C4-2B (cell line): ENCODE results near the gene HS3ST2.

Experiments used
- CTCF ChIP-seq: fragments of 450-650 bp; conservative IDR thresholded peaks from 2 replicates; pipeline ENCODE4 v1.5.1; 2017; ENCODE audit warnings: mild to moderate bottlenecking
- ZFX ChIP-seq: fragments of 450-650 bp; IDR thresholded peaks from 2 replicates; pipeline ENCODE4 v1.6.1; 2017

- no peak for TF ChIP-seq CTCF
- no peak for TF ChIP-seq ZFX
Measured at GRCh38 chr16:22806811-22807210, 7.2 kb upstream of the HS3ST2 start.
